ENCODE results near the gene MTG1.
"Not testable (repeated sequence)": the region's sequence is repeated elsewhere in the genome, so short reads cannot be mapped to it uniquely, and the experiment has no call there.

The MTG1 gene

DNA sequence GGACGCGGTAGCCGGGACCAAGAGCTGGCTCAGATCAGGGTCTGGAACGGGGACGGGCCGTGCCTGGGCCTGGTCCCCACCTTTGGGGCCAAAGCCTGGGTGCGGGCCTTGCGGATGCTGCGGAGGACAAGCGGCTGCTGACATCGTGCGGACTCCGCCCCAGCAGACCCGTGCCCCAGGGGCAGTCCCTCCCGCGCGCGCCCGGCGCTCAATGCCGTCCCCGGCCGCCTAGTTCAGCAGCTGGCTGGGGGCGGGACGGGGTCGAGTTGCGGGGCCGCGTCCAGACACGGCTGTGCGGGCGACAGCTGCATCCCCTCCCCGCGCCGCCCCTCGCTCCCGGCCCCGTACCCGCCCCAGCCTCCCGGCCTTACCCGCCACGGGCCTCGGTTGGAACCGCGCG, 30.1 kb downstream of the MTG1 start:
- DNase-seq (ENCODE audit: low read depth in 2 of 2), result not testable (repeated sequence)

DNA sequence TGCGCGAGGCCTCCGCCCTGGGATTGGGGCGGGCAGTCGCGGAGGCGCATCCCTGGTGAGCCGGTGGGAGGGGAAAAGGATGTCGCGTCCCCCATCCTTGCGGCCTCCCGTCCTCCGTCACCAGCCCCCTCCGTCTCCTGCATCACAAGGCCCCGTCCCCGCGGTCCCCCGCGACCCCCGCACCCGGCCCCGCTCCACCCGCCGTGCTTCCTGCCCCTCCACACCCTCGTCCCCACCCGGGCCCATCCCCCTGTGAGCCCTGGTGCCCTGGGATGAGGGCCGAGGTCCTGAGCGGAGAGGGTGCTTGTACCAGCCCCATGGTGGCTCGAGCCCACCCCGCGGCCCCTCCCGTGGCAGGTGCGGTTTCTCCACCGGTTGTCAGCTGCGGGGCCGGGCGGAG, 30.6 kb downstream of the MTG1 start, which contains the start of gene SPRN:
Gene SPRN, minus strand, starts transcription at position 25 of the 400 bp plus-strand sequence. CDS start 944 bp downstream, outside the sequence.
- not testable (repeated sequence) for DNase-seq (ENCODE audit: low read depth in 2 of 2)

DNA sequence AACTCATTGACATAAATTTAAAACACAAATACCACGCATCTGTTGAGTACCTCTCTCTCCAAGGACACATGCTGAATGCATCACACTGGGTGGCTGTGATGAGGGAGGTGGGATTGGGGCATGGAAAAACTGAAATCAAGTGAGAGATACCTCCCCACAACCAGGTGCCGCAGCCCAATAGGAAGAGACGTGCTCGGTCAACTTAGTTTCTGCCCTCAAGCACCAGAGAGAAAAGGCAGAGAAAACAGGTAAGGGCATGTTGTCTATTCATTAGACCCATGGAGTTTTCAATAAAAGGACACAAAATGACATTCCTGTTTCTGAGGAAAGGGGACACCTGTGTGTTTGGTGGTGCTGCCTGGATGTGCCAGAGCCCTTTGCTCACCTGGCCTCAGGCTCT, 35.6 kb downstream of the MTG1 start:
- DNase-seq (ENCODE audit: low read depth in 2 of 2), result not testable (repeated sequence)

DNA sequence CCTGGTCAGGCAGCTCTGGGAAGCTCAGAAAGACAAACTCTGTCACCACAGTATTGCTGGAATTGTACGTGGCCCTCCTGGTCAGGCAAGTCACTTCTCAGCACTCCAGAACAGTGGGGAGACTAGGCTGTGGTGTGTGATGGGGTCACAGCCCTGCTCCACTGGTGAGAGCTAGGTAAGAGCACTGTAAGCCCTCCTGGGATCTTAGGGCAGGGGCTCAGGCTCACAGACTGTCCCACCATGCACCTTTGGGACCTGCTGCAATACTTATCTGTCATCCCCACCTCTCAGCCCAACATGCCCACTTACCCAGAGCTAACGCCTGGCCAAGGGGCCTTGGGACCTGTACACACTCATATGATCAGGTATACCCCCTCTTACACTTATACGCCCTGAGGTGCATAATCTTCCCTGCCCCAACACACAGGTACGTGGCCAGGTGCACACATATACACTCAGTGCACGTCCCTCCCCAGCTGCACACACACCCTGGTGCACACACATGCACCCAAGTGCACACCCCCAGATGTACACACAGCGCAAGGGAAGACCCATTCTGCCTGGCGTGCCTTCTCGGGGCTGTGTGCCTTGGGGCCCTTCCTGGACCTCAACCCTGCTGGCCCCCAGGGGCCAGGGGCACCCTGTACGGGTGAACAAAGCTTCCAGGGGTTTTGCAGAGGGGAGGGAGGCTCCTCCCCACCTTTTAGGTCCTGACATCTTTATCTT, 38.1 kb downstream of the MTG1 start:
- DNase-seq (ENCODE audit: low read depth in 2 of 2), result not testable (repeated sequence)

DNA sequence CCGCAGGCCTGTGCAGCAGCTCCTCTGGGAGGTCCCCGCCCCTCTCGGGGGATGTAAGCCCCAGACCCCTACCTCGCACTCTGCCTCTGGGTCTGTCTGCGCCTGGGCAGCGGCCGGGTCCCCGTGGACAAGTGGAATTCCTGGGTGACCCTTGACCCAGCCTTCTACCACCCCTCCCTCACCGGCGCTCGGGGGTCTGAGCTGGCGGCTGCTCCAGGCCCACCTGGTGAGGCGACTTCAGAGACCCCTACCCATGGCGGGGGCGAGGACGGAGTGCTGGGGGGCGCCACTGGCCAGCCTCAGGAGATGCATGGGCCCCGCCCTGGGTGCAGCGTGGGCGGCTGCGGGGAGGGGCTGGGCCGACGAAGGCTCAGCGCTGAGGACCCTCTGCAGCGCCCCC, 38.8 kb downstream of the MTG1 start:
- not testable (repeated sequence) for DNase-seq (ENCODE audit: low read depth in 2 of 2)

DNA sequence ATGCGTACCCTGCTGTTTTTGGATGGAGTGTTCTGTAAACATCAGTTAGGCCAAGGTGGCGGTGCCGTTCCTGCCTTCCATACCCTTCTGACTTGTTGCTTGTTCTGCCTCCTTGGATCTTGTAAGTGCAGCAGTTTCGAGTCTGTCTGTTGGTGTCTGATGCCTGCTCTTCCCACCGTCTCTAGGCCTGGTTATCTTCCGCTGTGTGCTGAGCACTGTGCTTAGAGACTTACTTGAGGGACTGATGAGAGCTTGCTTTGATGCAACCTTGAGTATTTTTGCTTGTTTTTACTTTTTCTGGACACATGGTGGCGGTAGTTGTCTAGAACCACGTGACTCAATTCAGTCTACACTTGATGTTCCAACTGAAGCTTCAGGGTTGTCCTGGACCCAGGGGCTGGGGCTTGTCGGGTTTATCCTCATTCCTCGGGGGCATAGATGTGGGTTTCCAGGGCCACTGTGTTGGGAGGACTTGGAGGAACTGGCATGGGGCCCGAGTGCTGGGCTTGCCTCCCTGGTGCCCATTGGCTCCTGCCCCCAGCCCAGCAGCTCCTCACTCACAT, 44.8 kb downstream of the MTG1 start:
- DNase-seq (ENCODE audit: low read depth in 2 of 2), result no peak

DNA sequence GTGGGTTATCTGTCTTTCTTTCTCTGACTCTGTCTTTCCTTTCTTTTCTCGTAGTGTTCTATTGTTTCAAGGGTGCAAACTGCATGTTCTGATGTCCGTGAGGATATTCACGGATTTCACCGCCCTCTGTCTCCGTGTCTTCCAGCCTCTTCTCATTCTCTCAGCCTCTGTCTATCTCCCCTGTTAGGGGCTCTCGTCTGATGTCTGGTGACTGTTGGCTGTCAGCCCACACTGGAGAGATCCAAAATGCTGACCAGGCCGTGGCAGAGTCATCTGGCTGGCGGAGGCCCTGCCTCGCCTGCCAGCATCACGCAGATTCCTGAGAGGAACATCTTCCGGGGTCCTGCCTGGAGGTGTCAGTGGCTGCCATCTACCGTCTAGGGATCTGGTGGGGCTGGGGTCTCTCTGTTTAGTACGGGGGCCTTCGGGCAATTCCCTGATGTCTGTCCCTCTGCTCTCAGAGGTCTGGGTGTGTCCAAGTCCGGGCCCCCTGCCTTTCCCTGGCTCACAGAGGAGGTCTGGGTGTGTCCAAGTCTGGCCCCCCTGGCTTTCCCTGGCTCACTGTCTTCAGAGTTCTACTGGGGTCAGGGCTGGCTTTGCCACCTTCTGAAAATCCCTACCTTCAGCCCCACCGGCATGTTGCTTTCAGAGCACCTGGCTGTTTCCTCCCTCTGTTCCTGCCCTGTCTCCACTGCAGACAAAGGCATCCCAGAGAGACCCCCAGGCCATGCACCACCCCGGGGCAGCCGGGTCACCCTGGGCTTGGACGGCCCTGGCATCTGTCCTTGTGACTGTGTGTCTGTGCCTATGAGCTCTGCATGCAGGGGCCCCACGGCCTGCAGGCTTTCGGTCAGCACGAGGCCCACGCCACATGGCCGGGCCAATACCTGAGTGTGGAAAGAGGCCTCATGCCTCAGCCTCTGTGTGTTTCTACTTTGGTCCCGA, 45.8 kb downstream of the MTG1 start:
- no peak for DNase-seq (ENCODE audit: low read depth in 2 of 2)

DNA sequence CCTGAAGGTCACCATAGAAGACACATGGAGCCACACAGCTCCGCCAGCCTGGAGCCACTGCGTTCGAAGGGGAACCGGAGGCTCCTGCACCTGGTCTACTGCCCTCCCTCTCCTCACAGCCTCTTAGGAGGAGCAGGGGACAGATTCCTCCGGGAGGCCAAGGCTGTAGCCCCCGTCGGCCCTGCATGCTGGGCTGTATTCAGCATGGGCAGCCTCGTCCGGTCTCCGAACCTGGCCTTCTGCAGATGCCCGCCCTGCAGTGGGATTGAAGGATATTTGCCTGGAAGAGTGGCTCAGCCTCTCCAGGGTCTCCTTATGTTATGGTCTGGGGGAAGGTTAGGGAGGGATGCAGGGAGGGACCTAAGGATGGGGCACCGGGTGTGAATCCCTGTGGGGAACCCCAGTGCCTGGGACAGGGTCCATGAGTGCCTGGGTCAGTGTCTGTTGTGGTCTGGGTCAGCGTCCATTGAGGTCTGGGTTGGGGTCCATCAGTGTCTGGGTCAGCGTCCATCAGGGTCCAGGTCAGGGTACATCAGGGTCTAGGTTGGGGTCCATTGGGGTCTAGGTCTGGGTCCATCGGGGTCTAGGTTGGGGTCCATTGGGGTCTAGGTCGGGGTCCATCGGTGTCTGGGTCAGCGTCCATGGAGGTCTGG, 46.8 kb downstream of the MTG1 start:
- DNase-seq (ENCODE audit: low read depth in 2 of 2), result no peak

DNA sequence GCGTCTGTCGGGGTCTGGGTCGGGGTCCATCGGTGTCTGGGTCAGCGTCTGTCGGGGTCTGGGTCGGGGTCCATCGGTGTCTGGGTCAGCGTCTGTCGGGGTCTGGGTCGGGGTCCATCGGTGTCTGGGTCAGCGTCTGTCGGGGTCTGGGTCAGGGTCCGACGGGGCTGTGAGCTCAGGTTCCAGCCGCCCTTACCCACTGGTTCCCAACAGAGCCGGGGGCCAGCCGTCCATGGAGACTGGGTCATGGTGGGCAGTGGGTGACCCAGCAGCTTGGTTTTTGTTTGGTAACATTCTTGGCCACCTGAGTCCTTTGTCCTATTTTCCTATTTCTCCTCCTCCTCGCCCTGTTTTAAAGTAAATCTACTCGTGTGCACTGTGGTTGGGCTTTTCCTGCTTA, 47.4 kb downstream of the MTG1 start:
- not testable (repeated sequence) for DNase-seq (ENCODE audit: low read depth in 2 of 2)

DNA sequence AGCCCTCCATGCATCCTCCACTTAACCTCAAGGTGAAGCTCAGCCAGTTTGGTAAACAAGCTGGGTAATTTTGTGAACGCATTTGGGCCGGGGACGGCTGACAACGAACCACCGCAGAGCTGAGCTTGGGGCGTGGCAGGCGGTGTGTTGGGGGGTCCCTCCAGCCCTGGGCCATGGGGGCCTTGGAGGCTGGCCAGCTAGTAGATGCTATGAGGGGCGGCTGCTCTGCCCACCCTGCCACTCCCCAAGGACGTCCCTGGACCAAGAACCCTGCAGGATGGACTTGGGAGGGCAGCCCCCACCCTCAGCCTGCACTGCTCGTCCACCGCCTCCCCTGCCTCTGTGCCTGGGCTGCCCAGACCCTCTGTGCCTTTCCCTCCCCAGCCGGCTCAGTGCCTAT, 47.8 kb downstream of the MTG1 start:
- no peak for DNase-seq (ENCODE audit: low read depth in 2 of 2)

DNA sequence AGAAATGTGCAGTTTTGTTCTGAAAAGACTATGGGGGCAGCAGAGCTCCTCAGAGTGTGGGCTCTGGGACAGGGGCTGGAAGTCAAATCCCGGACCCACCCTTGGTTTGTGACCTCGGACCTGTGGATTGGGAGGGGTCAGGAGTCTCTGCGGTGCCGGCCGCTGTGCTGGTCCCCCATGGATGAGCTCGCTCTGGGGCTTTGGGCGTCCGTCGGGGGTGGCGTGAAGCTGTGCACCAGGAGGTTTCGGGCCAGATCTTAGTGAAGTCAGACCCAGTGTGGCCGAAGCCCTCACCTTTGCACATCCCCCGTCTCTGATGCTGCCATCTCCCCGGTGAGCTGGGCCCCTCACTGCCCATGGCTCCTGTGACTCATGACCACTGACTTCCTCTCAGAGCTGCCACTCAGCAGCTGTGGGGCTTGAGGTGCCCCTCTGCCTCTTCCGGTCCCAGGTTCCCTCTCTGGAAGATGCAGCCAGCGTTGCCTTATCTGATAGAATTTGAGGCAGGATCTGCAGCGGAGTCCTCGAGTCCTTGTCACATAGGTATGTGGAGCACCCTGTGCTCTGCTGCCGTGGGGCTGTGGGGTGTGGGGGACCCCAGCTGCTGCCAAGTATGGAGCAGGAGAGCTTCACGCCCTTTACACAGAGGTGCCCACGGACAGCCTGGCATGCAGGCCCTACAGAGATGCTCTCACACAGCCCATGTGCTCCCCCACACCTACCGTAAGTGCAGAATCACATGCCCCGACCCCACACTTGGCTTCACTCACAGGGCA, 48.4 kb downstream of the MTG1 start:
- no peak for DNase-seq (ENCODE audit: low read depth in 2 of 2)

DNA sequence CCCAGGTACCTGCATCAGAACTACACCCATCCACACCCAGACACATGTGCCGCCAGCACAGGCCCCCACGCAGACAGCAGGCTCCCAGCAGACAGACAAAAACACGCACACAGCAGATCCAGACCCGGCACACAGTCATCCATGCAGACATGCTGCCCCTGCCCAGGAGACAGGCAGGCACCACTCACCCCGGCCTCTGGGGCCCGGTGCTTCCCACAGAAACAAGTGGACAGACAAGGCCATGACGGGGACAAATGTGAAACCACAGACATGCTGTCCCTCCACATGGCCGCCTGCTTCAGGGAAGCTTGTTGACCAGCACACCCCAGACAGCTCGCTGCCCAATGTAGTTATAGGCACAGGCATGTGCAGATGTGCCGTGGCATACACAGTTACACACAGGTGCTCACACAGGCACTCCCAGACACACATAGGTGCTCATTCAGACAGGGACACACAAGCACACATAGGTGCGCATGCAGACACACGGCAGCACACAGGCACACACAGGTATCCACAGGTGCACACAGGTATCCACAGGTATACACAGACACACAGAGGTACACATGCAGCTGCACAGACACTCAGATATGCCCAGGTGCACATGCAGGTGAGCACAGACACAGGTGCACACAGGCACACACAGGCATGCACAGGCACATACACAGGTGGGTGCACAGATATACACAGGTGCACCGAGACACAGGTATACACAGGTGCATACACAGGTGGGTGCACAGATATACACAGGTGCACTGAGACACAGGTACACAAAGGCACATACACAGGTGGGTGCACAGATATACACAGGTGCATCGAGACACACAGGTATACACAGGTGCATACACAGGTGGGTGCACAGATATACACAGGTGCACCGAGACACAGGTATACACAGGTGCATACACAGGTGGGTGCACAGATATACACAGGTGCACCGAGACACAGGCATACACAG, 49.3 kb downstream of the MTG1 start:
- no peak for DNase-seq (ENCODE audit: low read depth in 2 of 2)

DNA sequence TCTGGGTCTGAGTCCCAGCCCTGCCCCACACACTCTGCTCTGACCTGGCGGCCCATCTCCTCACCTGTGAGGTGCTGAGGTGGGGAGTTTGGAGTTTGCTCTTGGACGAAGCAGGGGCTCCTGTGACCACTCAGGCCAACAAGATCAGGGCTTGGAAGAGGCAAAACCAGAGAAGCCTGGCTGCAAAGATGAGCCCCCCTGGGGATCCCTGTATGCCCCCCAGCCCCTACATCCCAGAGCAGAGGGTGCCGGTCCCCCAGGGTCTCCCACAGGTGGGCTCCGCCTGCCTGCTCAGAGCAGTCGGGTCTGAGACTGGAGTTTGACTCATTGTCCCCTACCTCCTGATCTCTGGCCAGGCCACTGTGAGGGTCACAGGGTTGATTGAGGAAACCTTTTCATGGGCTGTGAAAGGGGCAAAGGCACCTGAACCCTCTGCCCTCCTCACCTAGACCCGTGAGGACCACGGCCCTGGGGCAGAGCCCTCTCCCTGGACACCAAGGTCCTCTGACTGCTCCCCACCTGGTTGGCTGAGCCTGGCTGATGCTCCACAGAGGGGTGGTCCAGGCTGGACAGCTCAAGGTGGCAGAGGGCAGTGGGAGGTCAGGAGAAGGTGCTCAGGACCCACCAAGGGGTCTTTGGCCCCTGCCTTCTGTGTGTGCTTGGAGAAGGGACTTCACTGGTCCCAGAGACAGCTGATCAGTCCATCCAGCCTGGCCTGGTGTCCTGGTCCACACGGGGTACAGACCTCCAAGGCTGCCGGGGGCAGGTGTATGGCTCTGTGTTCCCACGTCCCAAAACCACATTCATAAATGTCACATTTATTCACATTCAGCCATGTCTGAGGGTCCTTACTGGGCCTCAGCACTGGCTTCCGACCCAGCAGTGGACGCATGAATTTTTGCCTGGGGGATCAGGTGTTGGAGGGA, 50.6 kb downstream of the MTG1 start:
- no peak for DNase-seq (ENCODE audit: low read depth in 2 of 2)

DNA sequence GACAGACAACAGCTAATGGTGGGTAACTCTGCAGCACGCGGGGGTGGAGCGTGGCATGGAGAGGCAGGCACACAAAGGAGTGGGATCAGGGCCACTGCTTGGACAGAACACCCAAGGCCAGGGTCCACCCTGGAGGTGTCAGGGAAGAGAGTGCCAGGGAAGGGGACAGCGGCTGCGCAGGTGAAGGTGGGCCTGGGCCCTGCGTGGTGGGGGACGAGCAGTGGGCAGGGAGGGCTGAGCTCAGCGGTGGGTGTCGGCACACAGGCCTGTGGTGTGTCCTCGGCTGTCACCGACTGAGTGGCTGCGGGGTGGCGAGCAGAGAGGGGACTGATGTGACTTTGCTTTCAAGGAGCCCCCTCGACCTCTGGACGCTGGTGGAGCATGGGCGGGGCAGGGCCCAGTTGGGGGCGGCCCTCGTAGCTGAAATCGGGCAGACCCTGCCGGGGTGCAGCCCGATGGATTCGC, 51.3 kb downstream of the MTG1 start:
- DNase-seq (ENCODE audit: low read depth in 2 of 2), result no peak

DNA sequence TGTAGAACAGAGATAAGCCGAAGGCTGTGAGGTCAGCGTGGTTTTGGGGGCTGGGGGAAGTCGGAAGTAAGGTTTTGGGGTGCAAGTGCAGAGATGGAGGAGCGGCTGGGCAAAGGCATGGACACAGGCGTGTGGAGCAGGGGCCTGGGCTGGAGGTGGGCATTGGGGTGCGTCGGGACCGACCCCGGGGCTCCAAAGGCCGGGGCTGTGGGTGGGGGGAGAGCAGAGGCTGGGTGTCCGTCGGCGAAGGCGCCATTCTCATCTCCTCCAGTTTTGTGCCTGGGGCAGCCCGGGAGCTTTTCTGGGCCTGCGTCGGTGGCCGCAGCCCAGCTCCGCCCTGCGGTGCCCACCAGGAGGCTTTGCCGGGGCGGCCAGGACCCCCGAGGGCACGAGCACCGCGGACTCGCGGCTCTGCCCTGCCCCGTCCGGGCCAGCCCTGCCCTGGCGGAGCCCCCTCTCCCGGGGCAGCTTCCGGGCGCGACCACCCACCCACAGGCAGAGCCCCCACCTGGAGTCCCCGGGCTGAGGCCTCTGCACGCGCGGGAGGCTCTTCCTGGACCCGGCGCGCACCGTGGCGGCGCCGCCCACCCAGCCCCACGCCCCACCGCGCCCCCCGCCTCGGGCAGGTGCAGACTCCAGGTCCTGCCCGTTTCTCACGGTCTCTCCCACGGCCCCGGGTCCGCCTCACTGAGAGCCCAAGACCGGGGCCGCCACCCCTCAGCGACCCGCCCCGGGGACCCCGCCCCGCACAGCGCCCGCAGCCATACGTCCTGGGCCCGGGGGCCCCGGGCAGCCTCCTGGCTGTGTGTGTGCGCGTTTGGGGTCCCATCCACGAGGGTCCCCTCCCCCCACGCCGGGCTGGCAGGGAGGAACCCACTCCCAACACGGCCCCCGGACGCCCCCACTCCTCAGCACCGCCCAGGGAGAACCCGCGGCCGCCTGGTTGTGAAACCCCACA, 52.1 kb downstream of the MTG1 start:
- DNase-seq (ENCODE audit: low read depth in 2 of 2), result no peak

DNA sequence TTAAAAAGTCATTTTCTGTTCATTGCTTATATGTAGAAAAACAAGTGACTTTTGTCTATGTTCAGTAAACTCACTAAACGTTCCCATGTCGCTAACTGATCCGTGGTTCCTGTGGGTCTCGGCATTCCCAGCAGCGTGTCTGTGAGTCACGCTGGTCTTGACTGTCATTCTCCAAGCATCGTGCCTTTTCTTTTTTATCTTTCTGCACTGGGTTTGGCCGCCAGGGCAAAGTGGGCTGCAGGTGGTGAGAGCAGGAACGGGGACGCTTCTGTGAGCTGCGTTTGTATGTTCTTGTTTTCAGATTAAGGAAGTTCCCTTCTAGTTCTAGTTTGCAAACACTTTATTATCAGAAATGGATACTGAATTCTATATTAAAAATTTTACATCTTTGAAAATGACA, 53.0 kb downstream of the MTG1 start:
- no peak for DNase-seq (ENCODE audit: low read depth in 2 of 2)

DNA sequence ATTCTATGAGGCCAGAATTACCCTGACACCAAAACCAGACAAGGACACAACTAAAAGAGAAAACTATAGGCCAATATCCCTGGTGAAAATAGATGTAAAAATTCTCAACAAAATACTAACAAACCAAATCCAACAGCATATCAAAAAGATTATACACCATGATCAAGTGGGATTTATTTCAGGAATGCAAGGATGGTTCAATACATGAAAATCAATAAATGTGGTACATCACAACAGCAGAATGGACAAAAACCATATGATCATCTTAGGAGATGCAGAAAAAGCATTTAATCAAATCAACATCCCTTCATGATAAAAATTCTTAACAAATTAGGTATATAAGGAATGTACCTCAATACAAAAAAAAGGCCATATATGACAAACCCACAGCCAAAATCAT, 54.2 kb downstream of the MTG1 start:
- DNase-seq (ENCODE audit: low read depth in 2 of 2), result no peak

DNA sequence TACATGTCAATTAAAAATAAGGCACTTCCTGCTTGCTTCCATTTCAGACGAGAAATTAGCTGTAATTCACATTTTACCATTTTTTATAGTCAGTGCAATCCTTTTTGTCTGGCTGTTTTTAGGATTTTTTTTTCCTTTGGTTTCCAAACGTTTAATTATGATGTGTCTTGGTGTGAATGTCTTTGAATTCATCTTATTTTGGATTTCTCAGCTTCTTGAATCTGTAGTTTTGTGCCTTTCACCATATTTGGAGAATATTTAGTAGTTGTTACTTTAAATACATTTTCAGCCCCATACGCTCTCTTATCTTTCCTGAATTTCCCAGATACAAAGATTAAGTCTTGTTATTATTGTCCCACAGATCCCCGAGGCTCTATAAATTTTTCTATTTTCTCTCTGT, 57.4 kb downstream of the MTG1 start:
- DNase-seq (ENCODE audit: low read depth in 2 of 2), result no peak

All from stimulated activated CD8-positive, alpha-beta memory T cell treated with anti-CD3 and anti-CD28 coated beads, Interleukin-7, amount 100 ng/mL, for 1 hour (primary cell).